H1 (cell line): ENCODE measurements around the gene PTPN2. TPM values are rescaled to one million over a fixed set of nuclear protein-coding genes. Genes with fewer than 3 reads are reported as not detected.

Source experiments
- CTCF ChIA-PET: fragments of 300-600 bp; sonication (Branson Sonifier 250); formaldehyde crosslinking; loops from one replicate; lab custom pipeline; 2021; ENCODE audit not compliant: partially characterized antibody; lab: Charles Lee
- POLR2A ChIA-PET: fragments of 300-600 bp; sonication (Branson Sonifier 250); formaldehyde crosslinking; loops from one replicate; lab custom pipeline; 2021; ENCODE audit warnings: inconsistent platforms; ENCODE audit not compliant: partially characterized antibody; lab: Charles Lee
- DNase-seq, 2 experiments: peaks; one replicate each; pipeline versions ENCODE4 v3.0.0 to v3.0.0-alpha.2; 2010 to 2022; ENCODE audit warnings: low spot score in 2 of 2, low read depth in 1 of 2, mixed read lengths in 1 of 2
- FAIRE-seq: peaks from 2 replicates; lab custom pipeline; 2011; peaks lifted over from hg19 to GRCh38; lab: Jason Lieb, UNC
- H2AFZ ChIP-seq: 2 replicates; pipeline ENCODE4 v1.8.1; 2012; ENCODE audit warnings: low read length, inconsistent platforms
- H2AK5ac ChIP-seq: 2 replicates; pipeline ENCODE4 v1.6.1; 2013; ENCODE audit warnings: low read depth, low read length
- H2BK120ac ChIP-seq: replicated peaks from 2 replicates; pipeline ENCODE3; 2013; ENCODE audit warnings: low read depth, low read length, inconsistent platforms
- H2BK12ac ChIP-seq: 2 replicates; pipeline ENCODE4 v1.6.1; 2013; ENCODE audit warnings: low read depth, low read length
- H2BK15ac ChIP-seq: 2 replicates; pipeline ENCODE4 v1.6.1; 2013; ENCODE audit warnings: low read length
- H2BK20ac ChIP-seq: 2 replicates; pipeline ENCODE4 v1.6.1; 2013; ENCODE audit warnings: low read length
- H2BK5ac ChIP-seq: 2 replicates; pipeline ENCODE4 v1.6.1; 2013; ENCODE audit warnings: low read depth, low read length
- H3K14ac ChIP-seq: 2 replicates; pipeline ENCODE4 v1.6.1; 2013; ENCODE audit warnings: inconsistent platforms; ENCODE audit not compliant: insufficient read length
- H3K18ac ChIP-seq: 2 replicates; pipeline ENCODE4 v1.6.1; 2013; ENCODE audit warnings: low read length; ENCODE audit errors: extremely low read depth
- H3K23ac ChIP-seq: 2 replicates; pipeline ENCODE4 v1.6.1; 2013; ENCODE audit warnings: inconsistent platforms; ENCODE audit not compliant: insufficient read length
- H3K23me2 ChIP-seq: 2 replicates; pipeline ENCODE4 v1.6.1; 2013; ENCODE audit warnings: low read depth, low read length
- H3K27ac ChIP-seq: 2 replicates; pipeline ENCODE4 v1.6.1; 2011; ENCODE audit warnings: low read depth, low read length, inconsistent platforms
- H3K27me3 ChIP-seq, 4 experiments: replicated peaks in 1 of 4; 1 replicate in 1 of 4; 2 replicates in 3 of 4; pipeline versions ENCODE4 v1.6.1 to v1.8.1; 2011 to 2013; ENCODE audit warnings: low read length in 3 of 4, mild to moderate bottlenecking in 3 of 4, inconsistent platforms in 2 of 4, mixed read lengths in 2 of 4, moderate library complexity in 1 of 4; ENCODE audit not compliant: control insufficient read depth in 3 of 4, insufficient read depth in 3 of 4; ENCODE audit errors: extremely low read depth in 1 of 4
- H3K36me3 ChIP-seq, 4 experiments: 2 replicates each; pipeline versions ENCODE4 v1.6.1 to v1.8.1; 2011 to 2013; ENCODE audit warnings: mild to moderate bottlenecking in 4 of 4, low read length in 3 of 4, moderate library complexity in 2 of 4, control low read depth in 1 of 4, inconsistent platforms in 1 of 4; ENCODE audit not compliant: insufficient read depth in 4 of 4, control insufficient read depth in 2 of 4
- H3K4ac ChIP-seq: replicated peaks from 2 replicates; pipeline ENCODE3; 2013; ENCODE audit warnings: low read length, low read depth, mixed read lengths, inconsistent platforms; ENCODE audit not compliant: insufficient read length
- H3K4me1 ChIP-seq, 4 experiments: replicated peaks in 1 of 4; 1 replicate in 1 of 4; 2 replicates in 3 of 4; pipeline versions ENCODE4 v1.6.1 to v1.8.1; 2011 to 2013; ENCODE audit warnings: low read length in 3 of 4, inconsistent platforms in 2 of 4, mixed read lengths in 1 of 4; ENCODE audit not compliant: insufficient read depth in 4 of 4, control insufficient read depth in 3 of 4
- H3K4me2 ChIP-seq, 2 experiments: 2 replicates each; pipeline versions ENCODE4 v1.6.1 to v1.8.1; 2011 to 2013; ENCODE audit warnings: low read depth in 2 of 2, low read length in 2 of 2, control low read depth in 1 of 2, inconsistent platforms in 1 of 2, mild to moderate bottlenecking in 1 of 2; ENCODE audit not compliant: insufficient read depth in 1 of 2
- H3K4me3 ChIP-seq, 4 experiments: fragments of 200-600, 300-600 bp in 1 of 4; sonication (generic), shearing (Covaris generic), sonication (Bioruptor Twin) in 1 of 4; 2 replicates each; pipeline versions ENCODE4 v1.5.1 to v1.8.1; 2011 to 2016; ENCODE audit warnings: low read length in 4 of 4, low read depth in 3 of 4, control low read depth in 2 of 4, inconsistent platforms in 2 of 4, mild to moderate bottlenecking in 2 of 4, mixed read lengths in 1 of 4, moderate library complexity in 1 of 4; ENCODE audit not compliant: insufficient read depth in 2 of 4; ENCODE audit errors: extremely low read depth in 1 of 4
- H3K56ac ChIP-seq: replicated peaks from 2 replicates; pipeline ENCODE3; 2013; ENCODE audit warnings: low read depth, mild to moderate bottlenecking, mixed read lengths, low read length, inconsistent platforms; ENCODE audit not compliant: insufficient read length
- H3K79me1 ChIP-seq: 2 replicates; pipeline ENCODE4 v1.6.1; 2013; ENCODE audit warnings: low read depth, low read length, control low read depth
- H3K79me2 ChIP-seq, 2 experiments: 2 replicates each; pipeline versions ENCODE4 v1.6.1 to v1.8.1; 2012 to 2013; ENCODE audit warnings: low read length in 2 of 2, mild to moderate bottlenecking in 2 of 2, inconsistent platforms in 1 of 2; ENCODE audit not compliant: insufficient read depth in 2 of 2, control insufficient read depth in 1 of 2
- H3K9ac ChIP-seq, 4 experiments: replicated peaks in 1 of 4; 1 replicate in 1 of 4; 2 replicates in 3 of 4; pipeline versions ENCODE4 v1.6.1 to v1.8.1; 2011 to 2013; ENCODE audit warnings: low read depth in 3 of 4, low read length in 3 of 4, control low read depth in 2 of 4, mild to moderate bottlenecking in 2 of 4, moderate library complexity in 2 of 4, inconsistent platforms in 1 of 4; ENCODE audit errors: extremely low read depth in 1 of 4
- H3K9me3 ChIP-seq, 2 experiments: 2 replicates each; pipeline versions ENCODE4 v1.6.1 to v1.8.1; 2012 to 2013; ENCODE audit warnings: mild to moderate bottlenecking in 2 of 2, moderate library complexity in 2 of 2, control low read depth in 1 of 2, inconsistent platforms in 1 of 2, low read depth in 1 of 2, low read length in 1 of 2, mixed read lengths in 1 of 2; ENCODE audit not compliant: insufficient read depth in 2 of 2
- H4K20me1 ChIP-seq, 2 experiments: replicated peaks in 1 of 2; 2 replicates each; pipeline versions ENCODE3 to v1.8.1; 2011 to 2013; ENCODE audit warnings: inconsistent platforms in 2 of 2, low read length in 2 of 2, mild to moderate bottlenecking in 1 of 2; ENCODE audit not compliant: insufficient read depth in 2 of 2, control insufficient read depth in 1 of 2
- H4K5ac ChIP-seq: 2 replicates; pipeline ENCODE4 v1.6.1; 2013; ENCODE audit warnings: low read length, low read depth, mixed read lengths, inconsistent platforms; ENCODE audit not compliant: insufficient read length
- H4K8ac ChIP-seq: 2 replicates; pipeline ENCODE4 v1.8.0; 2013; ENCODE audit warnings: mild to moderate bottlenecking, moderate library complexity, low read length, inconsistent platforms; ENCODE audit not compliant: insufficient read depth; ENCODE audit errors: extremely low read depth
- H4K91ac ChIP-seq: replicated peaks from 2 replicates; pipeline ENCODE3; 2013; ENCODE audit warnings: low read length, mixed read lengths, inconsistent platforms; ENCODE audit not compliant: insufficient read length
- CEBPB ChIP-seq: IDR thresholded peaks from 2 replicates; pipeline ENCODE4 v1.6.1; 2012; ENCODE audit warnings: low read depth, low read length
- NRF1 ChIP-seq: IDR thresholded peaks from 2 replicates; pipeline ENCODE4 v1.6.1; 2011; ENCODE audit warnings: mild to moderate bottlenecking, low read depth, low read length, improper control_type of control experiment
- WGBS, 2 experiments: shearing (Covaris generic) in 1 of 2; methylation state at CpG; one replicate each; pipeline versions ENCODE4 v1.1.6 to v1.1.7; 2013 to 2015; ENCODE audit warnings: low lambda C conversion rate in 2 of 2, mixed read lengths in 2 of 2, inconsistent platforms in 1 of 2, low coverage in 1 of 2, missing lambda C conversion rate in 1 of 2; ENCODE audit not compliant: insufficient replicate concordance in 2 of 2, insufficient coverage in 1 of 2, insufficient read length in 1 of 2; ENCODE audit errors: extremely low coverage in 1 of 2, missing lambda C conversion rate in 1 of 2; 5-methylcytosine and 5-hydroxymethylcytosine counted together
- polyA plus RNA-seq, 7 experiments: library from polyadenylated mRNA; depleted of rRNA in 3 of 7; stranded (reverse) in 5 of 7; unstranded in 2 of 7; fragments of >200 nt in 5 of 7; fragments of 200-250 nt in 2 of 7; gene quantifications; 1 replicate in 5 of 7; 2 replicates in 1 of 7; 4 replicates in 1 of 7; pipeline versions ENCODE4 v1.2.1 to v1.2.3, GENCODE V29; 2011 to 2013; ENCODE audit warnings: missing spikeins in 2 of 7, mixed read lengths in 2 of 7
- total RNA-seq: library from RNA; stranded (reverse); fragmentation: NEBNext Ultra II Directional; extraction: Animal tissue kit (Norgen Biotek cat#: 25700); gene quantifications from 2 replicates; pipeline ENCODE4 v1.2.1, GENCODE V29; 2021

The PTPN2 gene
- total and polyA plus RNA-seq, 2 of the 8 experiments (the other 6 are each of a cell fraction or from before 2014, with no cell fraction given), result 16.4 to 54.0 TPM

DNA sequence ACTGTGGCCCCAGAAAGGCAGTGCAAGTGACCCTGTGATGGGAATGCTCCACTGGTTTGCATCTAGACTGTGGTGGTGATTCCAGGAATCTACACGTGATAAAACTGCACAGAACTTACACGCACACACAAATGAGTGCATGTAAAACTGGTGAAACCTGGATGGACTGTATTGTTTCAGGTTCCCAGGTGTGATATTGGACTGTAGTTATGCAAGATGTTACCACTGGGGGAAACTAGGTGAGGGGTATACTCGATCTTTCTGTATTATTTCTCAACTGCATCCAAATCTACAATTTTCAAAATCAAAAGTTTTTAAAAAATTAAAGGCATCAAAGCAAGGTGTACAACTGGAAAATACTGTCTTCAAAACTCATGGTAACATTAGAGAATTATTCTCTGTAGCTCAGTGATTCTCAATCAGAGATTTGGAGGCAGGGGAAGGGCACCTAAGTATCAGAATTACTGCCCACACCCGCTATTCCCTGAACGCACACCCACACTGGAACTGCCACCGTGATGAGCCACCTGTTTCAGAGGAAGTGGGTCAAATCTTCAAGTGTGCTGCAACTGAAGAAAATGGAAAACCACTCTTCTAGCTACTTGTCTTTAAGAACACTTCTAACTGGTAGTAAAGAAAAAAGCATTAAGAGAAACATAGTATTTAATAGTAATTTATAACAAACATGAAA is 26.7 kb downstream of the PTPN2 start:
- H2BK20ac ChIP-seq, result no peak overlapping the region
- no peak overlapping the region for H3K23ac ChIP-seq
- H3K4ac ChIP-seq, result no peak overlapping the region
- H4K20me1 ChIP-seq, result peaks cover 0 to 5% of the 10 kb centered on the region in 2 experiments
- DNase-seq (no peak), FAIRE-seq (no peak)
- no peak overlapping the region for H4K5ac ChIP-seq
- H3K27ac ChIP-seq, result no peak overlapping the region
- H3K4me2 ChIP-seq, result no peak overlapping the region
- peaks cover 4% of the 10 kb centered on the region for H3K79me1 ChIP-seq
- no peak overlapping the region for H2AK5ac ChIP-seq
- H3K4me1 ChIP-seq, result peaks cover 0 to 4% (median 0%) of the 10 kb centered on the region in 4 experiments; a peak in 1 of 7 replicates
- no peak overlapping the region for H3K9ac ChIP-seq
- H3K14ac ChIP-seq, result no peak overlapping the region
- no peak overlapping the region for H2BK5ac ChIP-seq
- H3K23me2 ChIP-seq, result no peaks in the 10 kb centered on the region; the same call in 1 of the 2 replicates
- no peak overlapping the region for H4K91ac ChIP-seq
- no peaks in the 10 kb centered on the region for H3K9me3 ChIP-seq
- H2BK15ac ChIP-seq, result no peak overlapping the region
- 78% methylated on average over 6 of the region's 6 CpGs; no CpG with 5 or more reads in 1 of the 2 experiments for WGBS, 2 experiments
- POLR2A ChIA-PET, result no interaction called here
- peaks cover 3 to 85% of the 10 kb centered on the region in 2 experiments; a peak in 2 of 4 replicates for H3K79me2 ChIP-seq
- no peak overlapping the region for H4K8ac ChIP-seq
- H3K27me3 ChIP-seq, result no peaks in the 10 kb centered on the region
- no peak overlapping the region for H3K18ac ChIP-seq
- TF ChIP-seq CEBPB (no peak), NRF1 (no peak)
- TF ChIP-seq, all 59 proteins: peak for 0
- Histone ChIP-seq H2BK12ac (no peak overlapping the region), H3K36me3 (peaks cover 0 to 8% (median 2%) of the 10 kb centered on the region in 4 experiments; a peak in 5 of 8 replicates), H3K4me3 (no peak overlapping the region), H3K56ac (no peak overlapping the region), H2AFZ (no peak overlapping the region), H2BK120ac (no peak overlapping the region)
- CTCF ChIA-PET, result interaction anchor here (1.1 kb wide), 1 partner anchor 40 kb away, joined by 4 read pairs; no protein-coding TSS in a partner anchor
